HS-5 (cell line): ENCODE measurements around the gene NAGLU.

Source experiments
- DNase-seq: peaks from one replicate; pipeline ENCODE4 v3.0.0-alpha.2; 2012; ENCODE audit warnings: low read depth

Gene NAGLU

DNA sequence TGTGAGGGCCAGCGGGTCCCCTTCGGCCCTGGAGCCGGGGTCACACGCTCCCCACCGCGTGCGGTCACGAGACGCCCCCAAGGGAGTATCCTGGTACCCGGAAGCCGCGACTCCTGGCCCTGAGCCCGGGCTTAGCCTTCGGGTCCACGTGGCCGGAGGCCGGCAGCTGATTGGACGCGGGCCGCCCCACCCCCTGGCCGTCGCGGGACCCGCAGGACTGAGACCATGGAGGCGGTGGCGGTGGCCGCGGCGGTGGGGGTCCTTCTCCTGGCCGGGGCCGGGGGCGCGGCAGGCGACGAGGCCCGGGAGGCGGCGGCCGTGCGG lies at the start of gene NAGLU:
NAGLU (plus strand) TSS at position 194 of the 324 bp plus-strand sequence; CDS start at position 226, 32 bp downstream.
- peak; percentile 63 for DNase-seq

DNA sequence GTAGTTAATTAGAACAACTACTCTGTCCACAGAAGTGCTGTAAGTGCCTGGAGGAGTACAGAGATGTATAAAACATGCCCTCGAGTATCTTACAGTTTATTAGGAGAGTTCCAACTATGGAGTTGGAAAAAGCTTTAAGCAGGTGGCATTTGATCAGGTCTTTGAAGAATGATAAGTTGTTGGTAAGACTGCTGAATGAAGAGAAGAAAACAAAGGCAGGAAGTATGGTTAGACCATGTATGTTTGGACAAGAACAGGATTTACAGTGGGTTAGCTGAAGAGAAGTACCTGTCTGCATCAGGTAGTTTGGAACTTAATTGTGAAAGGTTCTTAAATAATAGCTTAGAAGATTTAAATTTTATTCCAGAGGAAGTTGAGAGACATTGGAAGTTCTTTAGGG lies 48.0 kb upstream of the NAGLU start:
- no peak for DNase-seq

DNA sequence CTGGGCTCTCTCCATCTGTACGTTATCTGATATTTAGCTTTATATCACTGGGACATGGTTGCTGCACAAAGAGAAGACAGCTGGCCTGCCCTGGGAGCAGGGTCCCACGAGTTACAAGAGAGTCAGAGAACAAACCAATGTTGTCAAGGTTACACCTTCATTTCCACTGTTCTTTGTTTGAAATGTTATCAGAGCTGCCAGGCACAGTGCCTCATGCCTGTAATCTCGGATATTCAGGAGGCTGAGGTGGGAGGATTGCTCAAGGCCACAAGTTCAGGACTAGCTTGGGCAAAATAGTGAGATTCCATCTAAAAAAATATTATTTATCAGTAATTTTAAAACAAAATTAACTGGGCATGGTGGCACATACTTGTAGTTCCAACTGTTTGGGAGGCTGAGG lies 42.7 kb upstream of the NAGLU start:
- DNase-seq = no peak

DNA sequence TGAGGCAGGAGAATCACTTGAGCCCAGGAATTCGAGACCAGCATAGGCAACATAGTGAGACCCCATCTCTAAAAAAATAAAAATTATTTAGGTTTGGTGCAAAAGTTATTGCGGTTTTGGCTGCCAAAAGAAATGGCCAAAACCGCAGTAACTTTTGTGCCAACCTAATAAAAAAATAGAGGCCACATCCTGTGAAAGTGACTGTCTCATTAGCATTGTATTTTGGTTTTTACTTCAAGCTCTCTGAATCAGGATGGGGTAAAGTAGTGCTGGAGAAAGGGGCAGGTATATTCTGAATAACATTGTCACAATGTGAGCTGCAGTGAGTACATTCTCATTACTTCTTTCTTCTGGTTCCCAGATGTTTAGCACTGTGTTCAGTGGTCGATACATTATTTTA lies 41.4 kb upstream of the NAGLU start:
- no peak for DNase-seq

DNA sequence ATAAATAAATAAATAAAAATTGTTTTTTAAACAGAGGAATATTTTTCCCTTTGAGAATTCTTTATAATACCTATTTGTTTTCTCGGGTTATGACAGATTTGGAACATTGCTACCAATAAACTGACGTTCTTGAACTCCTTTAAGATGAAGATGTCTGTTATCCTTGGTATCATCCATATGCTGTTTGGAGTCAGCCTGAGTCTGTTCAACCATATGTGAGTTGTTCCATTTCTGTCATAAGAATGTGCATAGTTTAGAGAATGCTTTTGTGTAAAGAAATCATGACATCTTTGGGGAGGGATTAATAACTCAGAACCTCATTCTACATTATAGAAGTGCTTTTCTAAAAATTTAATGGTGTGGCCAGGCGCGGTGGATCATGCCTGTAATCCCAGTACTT lies 37.2 kb upstream of the NAGLU start:
- DNase-seq = no peak

DNA sequence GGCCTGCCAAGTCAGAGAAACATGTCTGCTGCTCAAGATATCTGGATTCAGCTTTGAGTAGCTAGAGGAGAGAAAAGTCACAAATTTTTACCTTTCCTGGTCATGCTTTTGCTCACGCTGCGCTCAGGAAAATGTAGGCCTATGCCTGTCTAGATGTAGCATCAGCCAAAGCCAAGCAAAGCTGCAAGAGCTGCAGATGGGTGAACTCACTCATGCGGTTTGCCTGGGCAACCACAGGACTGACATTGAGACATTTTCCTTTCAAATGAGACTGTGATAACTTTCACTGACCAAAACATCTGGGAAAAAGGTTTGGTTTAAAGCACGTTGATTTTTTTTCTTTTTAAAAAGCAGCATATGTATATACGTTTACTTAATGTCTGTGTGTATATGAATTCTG lies 34.0 kb upstream of the NAGLU start:
- DNase-seq = no peak

DNA sequence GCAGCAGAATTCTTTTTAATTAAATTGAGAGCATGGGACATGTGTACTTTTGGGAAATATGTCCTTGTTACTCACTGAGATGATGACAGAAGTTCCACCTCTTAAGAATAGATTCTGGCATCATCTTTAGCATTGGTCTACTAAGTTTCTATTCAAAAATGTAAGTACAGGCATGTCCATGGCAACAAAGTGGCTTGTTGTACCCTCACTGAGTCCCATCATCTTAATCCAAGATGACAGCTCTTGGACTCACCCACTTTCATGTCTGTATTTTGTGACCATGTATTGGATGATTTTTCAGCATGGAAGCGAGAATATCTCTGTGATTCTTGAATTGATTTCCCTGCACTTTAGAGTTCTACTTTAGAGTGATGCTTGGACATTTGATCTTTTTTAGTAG lies 33.1 kb upstream of the NAGLU start:
- DNase-seq = no peak

DNA sequence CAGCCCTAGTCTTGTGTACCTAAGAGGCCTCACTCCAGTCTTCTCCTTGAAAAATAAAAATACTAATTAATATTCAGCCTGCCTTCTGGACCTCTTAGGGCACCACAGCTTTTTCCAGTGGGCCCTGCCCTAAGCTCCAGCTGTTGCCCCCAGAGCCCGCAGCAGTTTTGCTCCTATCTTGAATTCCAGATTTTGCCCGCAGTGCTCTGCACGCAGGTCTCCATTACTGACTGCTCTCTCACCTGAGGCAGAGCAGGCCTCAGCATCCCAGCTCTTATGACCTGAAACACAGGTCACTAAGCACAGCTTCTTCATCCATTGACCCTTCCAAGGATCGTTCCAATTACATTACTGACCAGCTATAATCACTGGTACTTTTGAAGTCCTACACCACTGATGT lies 28.4 kb upstream of the NAGLU start:
- DNase-seq = no peak

DNA sequence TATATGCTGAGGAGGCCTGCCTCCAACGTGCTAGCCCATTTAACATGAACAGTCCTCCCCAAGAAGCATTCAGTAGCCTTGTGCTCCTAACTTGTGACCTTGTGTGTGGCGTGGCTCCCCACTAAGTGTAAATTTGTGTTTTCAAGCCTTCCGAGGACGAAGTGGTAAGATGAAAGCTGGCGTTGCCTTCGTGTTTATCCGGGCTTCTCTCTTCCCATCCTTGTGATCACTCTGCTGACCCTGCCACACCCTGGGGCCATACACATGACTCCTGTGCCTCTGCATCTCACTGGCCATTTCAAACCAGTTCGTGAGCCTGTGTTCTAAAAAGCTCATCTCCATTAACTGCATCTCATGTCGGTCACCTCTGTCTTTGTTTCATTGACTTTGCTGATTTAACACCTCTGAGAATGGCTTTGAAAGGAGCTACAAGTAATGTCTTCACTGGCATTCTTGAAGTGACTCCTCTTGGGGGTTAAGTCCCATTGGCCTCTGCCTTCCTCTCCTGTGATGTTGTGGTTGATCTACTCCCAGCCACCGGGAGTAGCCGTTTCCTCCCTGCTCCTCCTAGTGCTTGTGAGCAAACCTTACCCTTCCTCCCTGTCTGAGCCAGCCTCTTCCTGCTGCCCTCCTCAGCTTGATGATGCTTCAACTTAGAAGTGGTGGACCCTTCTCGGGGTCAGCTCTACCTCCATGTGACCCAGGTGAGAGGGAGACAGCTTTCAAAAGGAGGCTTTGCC lies 27.4 kb upstream of the NAGLU start:
- DNase-seq = no peak

DNA sequence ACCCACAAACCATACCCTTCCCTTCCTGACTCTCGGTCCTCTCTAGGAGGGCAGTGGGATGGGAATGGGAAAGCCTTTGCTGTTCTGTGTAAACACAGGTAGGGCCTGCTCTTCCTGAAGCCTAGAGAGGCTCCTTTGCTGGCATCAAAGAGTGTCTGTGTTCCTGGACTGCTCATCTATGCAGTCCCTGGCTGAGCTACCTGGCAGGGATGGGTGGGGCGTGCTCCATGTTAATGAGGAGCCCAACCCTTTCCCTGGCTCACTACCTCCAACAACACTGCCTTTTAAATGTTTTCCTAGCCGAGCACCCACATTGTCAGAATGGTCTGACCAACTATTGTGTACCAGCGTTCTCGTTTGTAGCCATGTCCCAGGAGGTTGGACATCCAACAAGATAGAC lies 26.6 kb upstream of the NAGLU start:
- DNase-seq = no peak

DNA sequence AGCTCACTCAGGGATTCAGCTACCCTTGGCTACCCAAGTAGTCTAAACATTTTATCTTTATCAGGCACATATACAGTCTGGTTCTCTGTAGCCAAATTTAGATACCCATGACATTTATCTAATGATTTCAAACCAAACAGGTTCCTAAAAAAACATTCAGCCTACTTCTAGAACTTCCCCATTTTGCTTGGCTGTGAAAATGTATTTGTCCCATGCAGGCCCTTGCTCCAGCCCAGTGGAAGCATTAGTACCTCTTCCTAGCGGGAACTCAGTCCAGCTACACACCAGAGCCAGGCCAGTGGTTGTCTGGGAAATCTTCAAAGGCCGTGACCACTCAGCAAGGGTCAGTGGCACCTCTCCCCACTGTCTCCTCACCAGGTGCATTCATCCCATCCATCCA lies 26.2 kb upstream of the NAGLU start:
- DNase-seq = no peak

DNA sequence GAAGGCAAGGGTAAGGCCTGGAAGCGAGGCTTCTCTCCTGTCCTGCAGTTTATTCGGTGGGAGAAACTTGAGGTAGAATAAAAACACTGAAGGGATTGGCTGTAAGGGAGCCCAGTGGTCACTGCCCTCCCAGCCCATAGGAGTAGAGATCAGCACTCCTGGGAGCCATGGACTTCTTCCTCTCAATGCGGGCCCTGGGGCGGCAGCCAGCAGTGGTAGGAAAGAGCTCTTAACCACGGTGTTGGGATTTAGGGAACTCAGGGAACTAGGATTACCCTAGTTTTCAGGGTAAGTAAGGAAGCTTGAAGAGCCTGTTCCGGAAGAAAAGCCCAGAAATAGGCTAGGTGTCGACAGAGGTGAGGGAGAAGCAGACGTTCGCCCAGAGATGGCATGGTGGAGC lies 23.8 kb upstream of the NAGLU start:
- no peak for DNase-seq

DNA sequence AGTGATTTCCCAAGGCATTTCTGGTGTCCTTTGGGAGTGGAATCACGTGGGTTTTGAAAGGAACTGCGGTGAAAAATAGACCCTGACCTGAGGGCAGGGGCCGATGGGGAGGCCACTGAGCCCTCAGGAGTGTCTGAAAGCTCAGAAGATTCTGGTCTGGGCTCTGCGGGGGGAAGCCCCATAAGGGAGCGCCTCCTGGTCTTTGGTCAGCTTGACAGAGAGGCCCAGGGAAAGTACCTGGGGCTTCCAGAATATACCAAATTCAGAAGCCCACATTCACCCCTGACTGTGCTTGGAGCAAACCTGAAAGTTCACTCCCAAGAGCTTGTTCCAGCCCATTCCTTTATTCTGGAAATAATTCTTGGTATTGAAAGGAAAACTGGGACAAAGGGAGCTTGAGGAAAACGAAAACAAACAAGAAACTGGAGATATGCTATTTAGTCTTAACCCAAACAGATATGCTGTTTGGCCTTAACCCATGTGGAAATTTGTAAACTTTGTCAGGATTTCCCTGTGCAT lies 23.2 kb upstream of the NAGLU start:
- no peak for DNase-seq

DNA sequence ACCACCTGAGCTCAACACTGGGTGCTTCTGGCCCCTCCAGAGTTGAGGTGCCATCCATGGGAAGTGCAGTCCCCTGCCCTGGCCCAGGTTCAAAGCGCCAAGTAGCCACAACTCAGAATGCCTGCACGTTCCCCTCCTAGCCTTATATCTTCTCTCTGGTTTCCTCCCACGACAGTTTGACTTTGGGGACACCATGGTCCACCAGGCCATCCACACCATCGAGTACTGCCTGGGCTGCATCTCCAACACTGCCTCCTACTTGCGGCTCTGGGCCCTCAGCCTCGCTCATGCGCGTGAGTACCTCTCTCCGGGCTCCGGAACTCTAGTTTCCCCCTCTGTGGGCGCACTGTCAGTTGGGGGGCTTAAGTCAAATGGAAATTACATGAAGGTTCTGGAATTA lies 22.4 kb upstream of the NAGLU start:
- no peak for DNase-seq

DNA sequence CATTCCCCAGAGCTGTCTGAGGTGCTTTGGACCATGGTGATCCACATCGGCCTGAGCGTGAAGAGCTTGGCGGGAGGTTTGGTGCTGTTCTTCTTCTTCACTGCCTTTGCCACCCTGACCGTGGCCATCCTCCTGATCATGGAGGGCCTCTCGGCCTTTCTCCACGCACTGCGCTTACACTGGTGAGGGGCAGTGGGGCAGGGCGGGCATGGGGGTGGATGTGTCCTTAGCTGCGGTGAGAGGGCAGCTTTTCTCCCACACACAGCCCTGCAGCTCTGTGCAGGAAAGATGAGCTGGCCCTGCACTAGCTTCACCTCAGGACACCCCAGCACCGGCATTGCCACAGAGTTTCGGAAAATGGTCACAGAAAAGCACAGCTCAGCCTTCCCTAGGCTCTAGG lies 21.8 kb upstream of the NAGLU start:
- DNase-seq = no peak

DNA sequence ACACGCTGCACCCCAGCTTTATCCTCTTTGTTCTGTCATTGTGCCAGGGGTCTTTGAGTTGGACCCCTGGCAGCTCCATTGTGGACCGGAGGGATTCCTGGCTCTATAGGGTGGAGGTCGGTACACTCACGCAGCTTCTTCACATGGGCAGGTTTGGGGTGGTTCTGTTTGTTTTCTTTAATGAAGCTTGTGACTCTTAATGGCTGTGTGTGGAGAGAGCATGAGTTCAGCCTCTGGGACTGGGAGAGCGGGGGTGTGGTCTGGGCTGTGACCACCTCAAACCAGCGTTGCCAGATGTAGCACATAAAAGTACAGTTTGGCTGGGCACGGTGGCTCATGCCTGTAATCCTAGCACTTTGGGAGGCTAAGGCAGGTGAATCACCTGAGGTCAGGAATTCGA lies 21.2 kb upstream of the NAGLU start:
- no peak for DNase-seq

DNA sequence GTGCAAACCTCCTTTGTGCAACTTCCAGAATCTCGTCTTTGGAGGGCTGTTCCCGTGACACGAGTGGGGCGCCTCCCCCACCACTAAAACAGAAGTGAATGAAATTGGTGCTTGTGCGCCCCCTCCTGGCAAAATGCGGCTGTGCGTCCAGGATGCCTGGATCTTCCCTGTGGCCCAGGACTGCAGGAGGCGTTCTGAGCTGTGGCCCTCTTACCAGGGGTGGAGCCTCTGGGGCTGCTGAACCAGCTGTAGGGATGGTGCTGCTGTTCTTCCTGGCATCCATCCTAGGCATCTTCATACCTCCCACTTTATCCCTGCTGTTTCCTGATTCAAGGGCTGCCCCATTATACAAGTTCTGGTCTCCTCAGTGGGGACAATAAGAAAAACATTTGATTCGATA lies 18.5 kb upstream of the NAGLU start:
- peak; percentile 80 for DNase-seq

DNA sequence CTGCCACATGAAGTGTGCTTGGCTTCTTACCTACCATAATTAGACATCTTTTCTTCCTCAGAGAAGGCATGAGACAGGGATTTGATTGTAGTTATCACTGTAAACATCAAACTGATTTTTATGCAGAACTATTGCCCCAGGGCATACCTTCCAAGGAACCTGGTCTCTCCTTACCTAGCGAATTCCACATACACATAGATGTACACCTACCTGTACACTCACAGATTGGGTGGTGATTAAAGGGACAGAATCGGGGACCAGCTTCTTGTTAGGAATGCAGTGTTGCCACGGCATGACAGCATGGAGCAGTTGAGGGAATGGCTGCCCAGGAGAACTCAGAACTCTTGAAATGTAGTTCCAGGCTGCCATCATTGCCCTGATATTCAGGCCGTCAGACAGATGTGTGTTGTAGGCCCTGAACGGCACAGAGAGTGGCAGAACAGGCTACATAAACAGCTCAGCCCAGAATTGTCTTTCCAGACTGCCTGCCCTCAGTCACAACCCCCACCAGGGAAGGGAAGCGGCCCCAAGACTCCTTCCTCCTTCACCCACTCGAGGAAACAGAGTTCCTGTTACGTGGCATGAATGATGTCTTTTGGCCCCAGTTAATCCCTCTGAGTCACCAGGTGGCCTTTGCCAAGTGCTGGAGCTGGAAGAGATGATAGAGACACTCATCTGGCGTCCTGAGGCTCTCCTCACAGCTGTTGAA lies 17.8 kb upstream of the NAGLU start:
- peak; percentile 94 for DNase-seq

DNA sequence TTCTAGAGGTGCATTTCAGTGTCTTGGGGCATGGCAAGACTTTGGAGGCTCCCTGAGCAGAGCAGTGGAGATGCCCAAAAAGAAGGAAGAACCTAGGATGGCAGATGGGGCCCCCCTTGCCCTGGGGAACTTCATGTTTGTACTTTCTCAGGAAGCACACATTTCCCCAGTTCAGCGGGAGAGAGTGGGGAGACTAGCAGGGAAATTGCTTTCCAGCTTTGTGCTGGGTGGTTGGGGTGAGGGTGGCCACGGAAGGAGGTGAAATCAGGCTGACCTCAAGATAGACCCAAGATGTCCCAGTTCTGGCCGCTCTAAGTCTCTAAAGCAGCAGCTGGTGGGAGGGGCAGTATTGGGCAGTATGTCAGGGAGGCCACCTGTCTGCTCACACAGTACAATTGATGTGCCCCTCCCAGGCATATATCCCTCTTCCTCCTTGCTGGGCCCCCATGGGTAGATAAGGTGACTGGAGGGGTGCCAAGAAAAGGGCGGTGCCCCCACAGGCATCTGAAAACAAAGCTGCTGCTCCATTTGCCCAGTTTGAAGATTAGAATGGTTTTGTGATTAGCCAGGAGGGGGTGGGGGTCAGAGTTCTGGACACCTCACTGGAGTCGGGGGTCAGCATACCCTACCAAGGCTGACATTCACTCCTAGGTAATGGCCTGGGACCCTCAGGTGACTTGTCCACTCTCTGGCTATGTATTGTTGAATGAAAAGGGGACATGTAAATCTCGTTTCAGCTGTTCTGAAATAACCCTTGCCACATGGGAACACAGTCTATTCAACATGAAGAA lies 17.1 kb upstream of the NAGLU start:
- no peak for DNase-seq

DNA sequence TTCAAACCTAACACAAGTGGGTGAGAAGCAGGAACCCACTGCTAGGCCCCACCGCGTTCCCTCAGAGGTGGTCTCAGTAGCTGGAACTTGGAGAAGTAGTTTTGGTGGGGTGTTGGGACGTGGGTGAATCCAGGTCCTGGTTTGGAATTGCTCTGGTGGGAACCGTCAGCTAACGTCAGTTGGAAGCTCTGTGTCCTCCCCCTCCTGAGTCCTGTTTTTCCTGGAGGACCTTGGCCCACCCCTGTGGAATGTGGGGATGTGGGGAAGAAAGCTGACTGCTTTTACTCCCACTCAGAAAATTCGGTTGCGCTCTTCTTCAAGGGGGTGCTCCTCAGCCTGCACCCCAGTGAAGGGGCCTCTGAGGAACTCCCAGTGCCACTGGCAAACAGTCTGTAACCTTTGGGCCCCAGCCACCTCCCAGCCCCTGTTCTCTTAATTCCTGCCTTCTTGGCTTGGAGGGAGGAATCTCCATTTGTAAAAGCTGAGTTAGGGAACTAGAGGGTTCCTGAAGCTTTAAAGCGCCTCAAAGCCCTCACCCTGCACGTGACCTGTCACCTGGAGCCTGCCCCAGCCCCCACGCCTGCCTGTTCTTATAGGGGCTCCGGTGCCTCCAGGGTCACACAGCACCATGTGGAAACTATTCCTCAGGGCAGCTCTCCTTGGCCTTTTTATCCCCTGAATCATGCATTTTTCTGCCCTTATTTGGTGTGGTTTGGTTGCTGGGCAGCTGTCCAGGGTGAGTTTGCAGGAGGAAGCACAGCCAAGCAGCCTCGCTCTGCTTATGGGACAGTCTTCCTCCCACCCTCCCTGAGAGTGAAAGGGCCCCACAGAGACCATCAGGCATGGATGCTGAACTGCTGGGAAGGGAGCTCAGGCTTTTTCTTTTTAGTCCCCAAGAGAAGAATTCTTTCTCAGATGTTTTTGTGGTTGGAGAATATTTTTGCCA lies 16.2 kb upstream of the NAGLU start:
- peak; percentile 97 for DNase-seq

DNA sequence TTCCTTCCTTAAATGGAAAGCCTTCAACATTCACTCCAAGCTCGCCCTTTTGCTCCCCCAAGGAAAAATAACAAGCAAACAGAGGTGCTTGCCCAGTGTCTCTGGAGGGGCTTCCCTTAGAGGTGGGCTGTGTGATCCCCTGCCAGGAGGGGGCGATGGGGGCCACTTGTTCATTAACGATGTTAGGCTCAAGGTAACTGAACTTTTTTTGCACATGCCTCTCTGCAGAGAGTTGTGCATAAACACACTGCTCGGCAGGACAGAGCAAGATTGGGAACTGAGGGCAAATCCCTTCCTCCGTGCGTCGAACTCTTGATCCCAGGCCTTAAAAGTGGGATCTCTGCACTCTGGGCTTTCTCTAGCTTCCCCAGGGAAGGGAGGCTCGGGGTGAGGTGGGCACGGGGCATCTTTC lies 15.5 kb upstream of the NAGLU start:
- no peak for DNase-seq

DNA sequence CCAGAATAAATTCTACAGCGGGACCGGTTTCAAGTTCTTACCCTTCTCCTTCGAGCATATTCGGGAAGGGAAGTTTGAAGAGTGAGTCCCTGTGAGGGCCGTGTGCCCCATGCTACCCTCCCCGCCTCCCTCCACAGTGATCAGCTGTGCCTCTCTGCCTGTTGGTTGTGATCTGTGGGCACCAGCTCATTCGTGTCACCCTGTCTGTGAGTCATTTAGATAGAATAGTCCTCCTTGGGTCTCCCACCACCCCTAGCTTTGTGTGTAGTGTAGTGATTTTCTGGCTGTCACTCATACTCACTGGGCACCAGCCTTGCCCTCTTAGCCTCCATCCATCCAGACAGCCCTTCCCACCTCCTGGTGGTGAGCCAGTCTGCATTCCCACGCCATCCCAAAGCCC lies 15.0 kb upstream of the NAGLU start:
- DNase-seq = no peak
